DOHH2 (cell line): ENCODE data around the gene LILRA2.

Experiments used
- CTCF ChIP-seq: fragments of 200-600 bp; sonication (generic); IDR thresholded peaks from one replicate; pipeline ENCODE4 v1.5.1; 2014; ENCODE audit warnings: antibody characterized with exemption, mild to moderate bottlenecking, low read depth, low read length; ENCODE audit not compliant: poor library complexity, severe bottlenecking
- EZH2phosphoT487 ChIP-seq: fragments of 200-600 bp; sonication (generic); IDR thresholded peaks from 2 replicates; pipeline ENCODE4 v1.6.1; 2017; ENCODE audit warnings: borderline replicate concordance, mild to moderate bottlenecking, antibody characterized with exemption, low read length, moderate library complexity, mixed read lengths

GRCh38 chr19:54552913-54553310, 20.7 kb upstream of the LILRA2 start:
- TF ChIP-seq CTCF: no peak
- no peak for TF ChIP-seq EZH2phosphoT487
